Left ventricle myocardium inferior (tissue), 1 donor: Measurements from ENCODE around the gene URI1. TPM values are rescaled to one million over a fixed set of nuclear protein-coding genes. Genes with fewer than 3 reads are reported as not detected.
"Not testable (repeated sequence)": the region's sequence is repeated elsewhere in the genome, so short reads cannot be mapped to it uniquely, and the experiment has no call there.

ENCODE experiments used
- DNase-seq: peaks from one replicate; pipeline ENCODE4 v3.0.0-alpha.2; 2020
- H3K27ac ChIP-seq: fragments of 200-600 bp; replicated peaks from 2 replicates; pipeline ENCODE4 v1.8.0; 2021
- H3K27me3 ChIP-seq: fragments of 200-600 bp; 2 replicates; pipeline ENCODE4 v1.8.0; 2021; ENCODE audit warnings: low read depth
- H3K36me3 ChIP-seq: fragments of 200-600 bp; 2 replicates; pipeline ENCODE4 v1.8.0; 2021
- H3K4me1 ChIP-seq: fragments of 200-600 bp; 2 replicates; pipeline ENCODE4 v1.8.0; 2021
- H3K4me3 ChIP-seq: fragments of 200-600 bp; 2 replicates; pipeline ENCODE4 v1.8.0; 2021; ENCODE audit warnings: mild to moderate bottlenecking, moderate library complexity
- H3K9me3 ChIP-seq: fragments of 200-600 bp; replicated peaks from 2 replicates; pipeline ENCODE4 v1.8.0; 2021
- intact Hi-C: fragments of 100-400 bp; cut with micrococcal nuclease; formaldehyde crosslinking; loops from one replicate; pipeline ENCODE4 v1.11.0; 2022
- total RNA-seq: library from RNA; stranded (reverse); fragmentation: NEBNext Ultra II Directional; extraction: Animal tissue kit (Norgen Biotek cat#: 25700); gene quantifications from one replicate; pipeline ENCODE4 v1.2.1, GENCODE V29; 2021
- TF ChIP-seq, protein P1 (sequence below): fragments of 200-600 bp; IDR thresholded peaks from 2 replicates; pipeline ENCODE4 v1.8.0; 2021; ENCODE audit warnings: antibody characterized with exemption, mild to moderate bottlenecking, borderline replicate concordance
- donor health status: DM: no; HTN: yes; CAD: no; lungs with severe emphysema.

The URI1 gene
- total RNA-seq, 1 donor from 2014 or later = 43.0 TPM

DNA sequence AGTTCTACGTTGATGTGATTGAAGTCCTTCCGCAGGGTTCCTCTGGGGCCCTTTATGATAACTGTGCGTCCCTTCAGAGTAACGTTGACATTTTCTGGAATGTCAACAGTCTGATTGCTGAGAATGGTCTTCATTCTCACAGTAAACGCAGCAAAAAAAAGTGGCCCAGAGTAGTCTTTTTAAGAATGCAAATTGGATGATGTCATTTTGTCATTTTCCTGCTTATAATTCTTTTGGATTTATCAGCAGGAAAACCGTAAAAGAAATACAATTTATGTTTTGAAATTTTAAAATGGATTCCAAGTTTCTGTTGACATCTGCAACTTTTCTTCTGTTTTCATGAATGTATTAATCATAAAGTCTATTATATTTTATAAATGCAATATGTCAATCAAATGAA, 14.8 kb downstream of the URI1 start:
- Histone ChIP-seq H3K36me3 (no peaks in the 10 kb centered on the region), H3K9me3 (no peaks in the 10 kb centered on the region), H3K4me1 (peaks cover 17% of the 10 kb centered on the region), H3K4me3 (no peak overlapping the region), H3K27ac (no peak overlapping the region), H3K27me3 (no peaks in the 10 kb centered on the region)
- DNase-seq = no peak
- TF ChIP-seq, protein P1, sequence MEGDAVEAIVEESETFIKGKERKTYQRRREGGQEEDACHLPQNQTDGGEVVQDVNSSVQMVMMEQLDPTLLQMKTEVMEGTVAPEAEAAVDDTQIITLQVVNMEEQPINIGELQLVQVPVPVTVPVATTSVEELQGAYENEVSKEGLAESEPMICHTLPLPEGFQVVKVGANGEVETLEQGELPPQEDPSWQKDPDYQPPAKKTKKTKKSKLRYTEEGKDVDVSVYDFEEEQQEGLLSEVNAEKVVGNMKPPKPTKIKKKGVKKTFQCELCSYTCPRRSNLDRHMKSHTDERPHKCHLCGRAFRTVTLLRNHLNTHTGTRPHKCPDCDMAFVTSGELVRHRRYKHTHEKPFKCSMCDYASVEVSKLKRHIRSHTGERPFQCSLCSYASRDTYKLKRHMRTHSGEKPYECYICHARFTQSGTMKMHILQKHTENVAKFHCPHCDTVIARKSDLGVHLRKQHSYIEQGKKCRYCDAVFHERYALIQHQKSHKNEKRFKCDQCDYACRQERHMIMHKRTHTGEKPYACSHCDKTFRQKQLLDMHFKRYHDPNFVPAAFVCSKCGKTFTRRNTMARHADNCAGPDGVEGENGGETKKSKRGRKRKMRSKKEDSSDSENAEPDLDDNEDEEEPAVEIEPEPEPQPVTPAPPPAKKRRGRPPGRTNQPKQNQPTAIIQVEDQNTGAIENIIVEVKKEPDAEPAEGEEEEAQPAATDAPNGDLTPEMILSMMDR = no peak
- intact Hi-C loops = no loop called here

GRCh38 chr19:29961311-29961710, 19.3 kb downstream of the URI1 start:
- peaks cover 47% of the 10 kb centered on the region for H3K4me1 ChIP-seq
- no peaks in the 10 kb centered on the region for H3K9me3 ChIP-seq
- no peak for DNase-seq
- H3K27me3 ChIP-seq = no peaks in the 10 kb centered on the region
- intact Hi-C loops = no loop called here
- no peaks in the 10 kb centered on the region for H3K36me3 ChIP-seq
- no peak overlapping the region for H3K4me3 ChIP-seq
- no peak overlapping the region for H3K27ac ChIP-seq
- TF ChIP-seq, protein P1 = no peak

GRCh38 chr19:29962793-29963192, 20.8 kb downstream of the URI1 start:
- TF ChIP-seq, protein P1 = no peak
- peaks cover 62% of the 10 kb centered on the region for H3K4me1 ChIP-seq
- H3K36me3 ChIP-seq = no peaks in the 10 kb centered on the region
- no peak overlapping the region for H3K4me3 ChIP-seq
- no peaks in the 10 kb centered on the region for H3K27me3 ChIP-seq
- H3K27ac ChIP-seq = no peak overlapping the region
- intact Hi-C loops = no loop called here
- DNase-seq = no peak
- H3K9me3 ChIP-seq = no peaks in the 10 kb centered on the region

- no peak overlapping the region for H3K27ac ChIP-seq
- TF ChIP-seq, protein P1 = no peak
- H3K4me3 ChIP-seq = no peak overlapping the region
- intact Hi-C loops = no loop called here
- peaks cover 67% of the 10 kb centered on the region for H3K4me1 ChIP-seq
- no peaks in the 10 kb centered on the region for H3K9me3 ChIP-seq
- DNase-seq = no peak
- no peaks in the 10 kb centered on the region for H3K27me3 ChIP-seq
- no peaks in the 10 kb centered on the region for H3K36me3 ChIP-seq
These were observed 21.5 kb downstream of the URI1 start for GRCh38 chr19:29963576-29963975.

DNA sequence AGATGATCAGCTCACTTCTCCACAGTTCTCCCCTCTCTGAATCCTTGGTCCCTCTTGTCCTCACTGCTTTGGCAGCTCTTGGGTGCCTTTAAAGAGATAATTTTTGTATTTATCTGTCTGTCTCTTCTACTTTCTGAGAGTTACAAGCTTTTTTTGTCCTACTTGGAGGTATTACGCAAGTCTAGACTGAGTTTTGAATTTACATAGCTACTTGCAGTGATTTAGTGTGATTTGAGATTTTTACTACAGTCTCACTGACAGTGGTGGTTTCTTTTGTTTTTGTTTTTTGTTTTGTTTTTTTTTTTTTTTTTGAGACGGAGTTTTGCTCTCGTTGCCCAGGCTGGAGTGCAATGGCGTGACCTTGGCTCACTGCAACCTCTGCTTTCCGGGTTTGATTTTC, 22.1 kb downstream of the URI1 start:
- Histone ChIP-seq H3K4me1 (peaks cover 67% of the 10 kb centered on the region), H3K27me3 (no peaks in the 10 kb centered on the region), H3K27ac (no peak overlapping the region), H3K36me3 (no peaks in the 10 kb centered on the region), H3K4me3 (no peak overlapping the region), H3K9me3 (no peaks in the 10 kb centered on the region)
- no peak for DNase-seq
- intact Hi-C loops = no loop called here
- TF ChIP-seq, protein P1 = no peak

GRCh38 chr19:29965492-29965891, 23.5 kb downstream of the URI1 start:
- H3K27me3 ChIP-seq = no peaks in the 10 kb centered on the region
- no peak overlapping the region for H3K27ac ChIP-seq
- no peak for DNase-seq
- no peaks in the 10 kb centered on the region for H3K9me3 ChIP-seq
- no peaks in the 10 kb centered on the region for H3K36me3 ChIP-seq
- H3K4me1 ChIP-seq = peaks cover 71% of the 10 kb centered on the region
- H3K4me3 ChIP-seq = no peak overlapping the region
- intact Hi-C loops = no loop called here
- TF ChIP-seq, protein P1 = no peak

DNA sequence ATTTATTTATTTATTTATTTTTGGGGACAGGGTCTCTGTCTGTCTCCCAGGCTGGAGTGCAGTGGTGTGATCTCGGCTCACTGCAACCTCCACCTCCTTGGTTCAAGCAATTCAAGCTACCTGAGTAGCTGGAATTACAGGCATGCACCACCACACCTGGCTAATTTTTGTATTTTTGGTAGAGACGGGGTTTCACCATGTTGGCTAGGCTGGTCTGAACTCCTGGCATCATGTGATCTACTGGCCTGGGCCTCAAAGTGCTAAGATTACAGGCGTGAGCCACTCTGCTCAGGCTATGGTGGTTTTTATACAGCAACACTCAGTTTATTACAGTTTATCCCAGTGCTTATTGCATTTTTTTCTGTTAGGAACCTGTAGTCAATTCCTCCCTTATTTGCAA, 24.1 kb downstream of the URI1 start:
- H3K4me1 ChIP-seq = peaks cover 74% of the 10 kb centered on the region
- intact Hi-C loops, H3K9me3 ChIP-seq, H3K27me3 ChIP-seq, DNase-seq, H3K4me3 ChIP-seq, H3K27ac ChIP-seq, H3K36me3 ChIP-seq: not testable (repeated sequence)
